GM15510 (cell line): ENCODE data around the gene TFB2M.

ENCODE experiments used
- POLR2A ChIP-seq: IDR thresholded peaks from 3 replicates; pipeline ENCODE4 v1.6.1; 2011; ENCODE audit warnings: borderline replicate concordance; ENCODE audit not compliant: insufficient read length; ENCODE audit errors: extremely low read depth

The TFB2M gene

DNA sequence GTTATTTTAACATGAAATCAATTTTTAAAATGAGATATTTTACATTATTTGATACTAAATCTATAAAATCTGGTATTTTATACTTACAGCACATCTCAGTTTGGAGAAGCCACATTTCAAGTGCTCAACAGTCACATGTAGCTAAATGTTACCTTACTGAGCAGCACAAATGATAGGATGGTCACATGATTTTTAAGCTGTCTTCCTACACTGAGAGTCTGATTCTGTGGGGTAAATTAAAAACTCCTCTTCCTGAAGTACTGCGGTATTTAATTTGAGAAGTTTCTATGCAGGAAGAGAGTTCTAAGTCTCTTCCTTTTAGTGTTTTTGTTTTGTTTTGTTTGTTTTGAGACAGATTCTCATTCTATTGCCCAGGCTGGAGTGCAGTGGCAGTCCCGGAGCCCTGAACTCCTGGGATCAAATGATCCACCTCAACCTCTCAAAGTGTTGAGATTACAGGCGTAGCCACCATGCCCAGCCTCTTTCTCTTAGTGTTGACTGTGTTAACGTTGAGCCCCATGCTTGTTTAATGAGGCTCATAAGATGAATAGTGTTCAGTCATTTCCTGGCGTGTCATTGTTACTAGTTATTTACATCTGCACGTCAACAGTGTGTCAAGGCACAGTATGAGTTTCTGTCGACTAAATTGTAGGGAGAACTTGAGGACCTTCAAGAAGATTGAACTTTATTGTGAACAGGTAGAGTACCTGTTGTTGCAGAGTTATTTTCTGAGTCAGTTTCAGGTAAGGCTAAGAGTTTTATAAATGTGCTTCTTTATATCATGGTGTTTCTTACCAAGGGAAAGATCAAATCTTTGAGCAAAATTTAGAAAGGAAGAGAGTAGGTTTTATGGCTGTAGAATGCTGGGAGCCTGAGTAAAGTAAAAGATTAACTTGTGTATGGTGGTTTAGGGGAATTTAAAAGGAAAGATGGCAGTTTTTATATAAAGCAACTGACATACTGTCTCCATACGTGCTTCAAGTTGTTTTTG, 3.5 kb upstream of the TFB2M start:
- no peak for TF ChIP-seq POLR2A

DNA sequence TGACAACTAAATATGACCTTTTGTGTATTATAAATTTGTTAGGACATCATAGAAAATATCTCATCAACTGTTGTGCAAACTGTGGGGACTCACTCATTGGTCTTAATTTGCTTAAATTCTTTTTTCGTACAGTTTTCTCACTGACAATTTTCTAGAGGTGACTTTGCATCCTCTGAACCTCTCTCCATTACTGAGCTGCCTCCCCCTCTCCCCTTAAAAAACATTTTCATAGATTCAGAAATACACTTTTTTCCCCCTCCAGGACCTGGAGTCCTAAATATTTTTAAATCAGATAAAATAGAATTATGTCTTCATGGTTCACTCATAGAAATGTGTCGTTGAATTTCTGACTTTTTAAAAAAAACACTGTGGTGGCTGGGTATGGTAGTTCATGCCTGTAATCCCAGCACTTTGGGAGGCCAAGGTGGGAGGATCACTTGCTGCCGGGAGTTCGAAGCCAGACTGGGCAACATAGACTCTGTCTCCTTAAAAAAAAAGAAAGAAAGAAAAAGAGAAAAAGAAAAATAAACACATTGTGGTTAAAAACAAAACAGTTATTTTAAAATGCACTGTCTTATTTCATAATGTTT, 1.7 kb upstream of the TFB2M start:
- TF ChIP-seq POLR2A = no peak

DNA sequence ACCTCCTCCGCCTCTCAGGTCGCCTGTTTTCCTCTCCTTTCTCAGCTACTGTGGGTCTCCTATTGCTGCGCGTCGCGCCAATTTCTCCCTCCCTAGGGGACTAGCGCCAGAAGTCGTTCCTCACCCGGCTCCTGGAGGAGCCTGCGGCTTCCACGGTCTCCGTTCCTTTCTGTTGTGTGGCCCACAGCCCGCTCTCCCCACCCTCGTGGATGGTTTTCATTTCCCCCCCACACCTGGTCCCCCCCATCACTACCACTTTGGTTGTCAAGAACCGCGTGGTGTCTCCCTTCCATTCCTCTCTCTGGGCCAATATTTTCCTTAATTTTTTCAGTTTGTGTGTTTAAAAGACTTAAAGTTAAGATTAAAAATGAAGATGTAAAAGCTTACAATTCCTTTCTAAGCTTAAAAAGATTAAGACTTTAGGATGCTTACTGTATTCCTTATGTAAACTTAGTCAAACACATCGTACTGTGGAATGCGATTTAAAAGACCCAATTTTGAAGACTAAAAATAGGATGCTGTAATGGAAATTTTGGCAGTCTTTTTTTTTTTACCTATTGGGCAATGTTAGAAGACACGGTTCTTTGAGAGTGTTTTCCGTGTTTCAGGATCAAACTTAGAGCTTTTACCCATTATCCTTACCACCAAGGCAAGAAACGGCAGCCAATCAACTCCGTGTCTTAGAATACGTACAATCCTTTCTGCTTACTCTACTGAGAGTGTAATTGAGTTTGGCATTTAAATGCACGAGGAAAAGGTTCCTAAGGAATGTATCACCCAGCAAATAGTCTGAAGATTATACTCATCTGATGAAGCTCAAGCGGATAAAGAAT, 968 bp upstream of the TFB2M start:
- no peak for TF ChIP-seq POLR2A

DNA sequence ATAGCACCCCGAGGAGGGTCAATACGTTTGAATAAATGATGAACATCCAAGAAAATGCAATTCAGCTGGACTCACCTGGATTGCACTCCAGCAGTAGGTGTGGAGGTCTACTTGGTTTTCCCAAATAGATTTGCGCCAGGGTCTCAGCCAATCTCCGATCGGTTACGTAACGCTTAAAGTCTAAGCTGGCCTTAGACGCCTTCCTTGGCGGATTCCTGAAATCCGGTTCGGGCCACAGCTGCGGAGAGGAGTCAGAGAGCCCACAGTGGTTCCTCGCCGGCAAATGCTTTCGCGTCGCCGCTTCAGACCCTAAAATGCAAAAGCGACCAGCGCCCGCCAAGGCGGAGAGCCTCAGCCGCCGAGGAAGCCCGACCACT, 322 bp downstream of the TFB2M start:
- TF ChIP-seq POLR2A = no peak

DNA sequence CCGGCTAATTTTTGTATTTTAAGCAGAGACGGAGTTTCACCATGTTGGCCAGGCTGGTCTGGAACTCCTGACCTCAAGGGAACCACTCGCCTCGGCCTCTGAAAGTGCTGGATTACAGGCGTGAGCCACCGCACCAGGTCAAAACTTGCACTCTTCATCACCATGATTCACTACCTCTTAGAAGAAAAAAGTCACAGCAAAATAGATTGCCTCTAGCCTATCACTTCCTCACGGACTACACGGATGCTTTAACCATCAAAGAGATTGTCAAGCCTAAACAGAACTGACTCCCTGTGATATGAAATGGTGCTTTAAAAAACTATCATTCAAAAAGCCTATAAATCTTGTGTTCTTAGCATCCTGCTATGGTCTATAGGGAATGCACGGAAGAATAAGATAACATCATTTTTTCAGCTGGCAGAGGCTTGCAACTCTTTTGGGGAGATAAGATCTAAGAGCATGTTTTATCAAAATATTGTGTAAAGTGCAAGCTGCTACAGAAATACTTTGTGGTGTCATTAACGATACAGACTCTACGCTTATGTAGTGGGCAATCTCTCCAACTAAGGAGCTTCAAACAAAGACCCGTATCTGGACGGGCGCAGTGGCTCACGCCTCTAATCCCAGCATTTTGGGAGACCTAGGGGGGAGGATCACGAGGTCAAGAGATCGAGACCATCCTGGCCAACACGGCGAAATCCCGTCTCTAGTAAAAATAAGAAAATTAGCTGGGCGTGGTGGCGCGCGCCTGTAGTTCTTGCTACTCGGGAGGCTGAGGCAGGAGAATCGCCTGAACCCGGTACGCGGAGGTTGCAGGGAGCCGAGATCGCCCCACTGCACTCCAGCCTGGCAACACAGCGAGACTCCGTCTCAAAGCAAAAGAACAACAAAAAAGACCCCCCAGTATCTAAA, 966 bp downstream of the TFB2M start:
- TF ChIP-seq POLR2A = no peak

DNA sequence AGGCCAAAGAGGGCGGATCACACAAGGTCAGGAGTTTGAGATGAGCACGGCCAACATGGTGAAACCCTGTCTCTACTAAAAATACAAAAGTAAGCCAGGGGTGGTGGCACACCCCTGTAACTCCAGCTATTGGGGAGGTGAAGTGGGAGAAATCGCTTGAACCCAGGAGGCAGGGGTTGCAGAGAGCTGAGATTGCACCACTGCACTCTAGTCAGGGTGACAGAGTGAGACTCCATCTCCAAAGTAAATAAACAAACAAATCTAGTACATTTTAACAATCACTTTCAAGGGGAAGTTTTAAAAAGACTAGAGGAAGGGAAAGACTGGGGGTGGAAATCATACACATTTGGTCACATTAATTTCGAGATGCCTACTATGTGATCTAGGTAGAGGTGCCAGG, 6.8 kb downstream of the TFB2M start:
- no peak for TF ChIP-seq POLR2A

DNA sequence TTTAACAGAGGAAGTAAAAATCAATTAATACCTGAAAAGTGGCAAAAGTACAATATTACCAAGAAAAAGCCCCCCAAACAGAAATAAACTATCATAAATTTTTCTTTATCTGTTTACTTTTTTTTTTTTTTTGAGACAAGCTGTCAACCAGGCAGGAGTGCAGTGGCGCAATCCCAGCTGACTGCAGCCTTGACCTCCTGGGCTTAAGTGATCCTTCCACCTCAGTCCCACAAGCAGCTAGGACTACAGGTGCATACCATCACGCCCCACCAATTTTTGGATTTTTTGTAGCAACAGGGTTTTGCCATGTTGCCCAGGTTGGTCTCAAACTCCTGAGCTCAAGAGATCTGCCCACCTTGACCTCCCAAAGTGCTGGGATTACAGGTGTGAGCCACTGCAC, 8.0 kb downstream of the TFB2M start:
- TF ChIP-seq POLR2A = no peak

DNA sequence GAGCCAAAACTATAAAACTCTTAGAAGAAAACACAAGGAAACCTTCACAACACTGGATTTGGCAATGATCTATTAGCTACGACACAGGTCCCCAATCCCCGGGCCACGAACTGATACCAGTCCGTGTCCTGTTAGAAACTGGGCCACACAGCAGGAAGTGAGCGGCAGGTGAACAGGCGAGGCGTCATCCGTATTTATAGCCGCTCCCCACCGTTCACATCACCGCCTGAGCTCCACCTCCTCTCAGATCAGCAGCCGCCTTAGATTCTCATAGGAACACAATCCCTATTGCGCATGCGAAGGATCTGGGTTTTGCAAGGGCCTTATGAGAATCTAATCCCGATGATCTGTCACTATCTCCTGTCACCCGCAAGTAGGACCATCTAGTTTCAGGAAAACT, 11.9 kb downstream of the TFB2M start:
- TF ChIP-seq POLR2A = no peak

DNA sequence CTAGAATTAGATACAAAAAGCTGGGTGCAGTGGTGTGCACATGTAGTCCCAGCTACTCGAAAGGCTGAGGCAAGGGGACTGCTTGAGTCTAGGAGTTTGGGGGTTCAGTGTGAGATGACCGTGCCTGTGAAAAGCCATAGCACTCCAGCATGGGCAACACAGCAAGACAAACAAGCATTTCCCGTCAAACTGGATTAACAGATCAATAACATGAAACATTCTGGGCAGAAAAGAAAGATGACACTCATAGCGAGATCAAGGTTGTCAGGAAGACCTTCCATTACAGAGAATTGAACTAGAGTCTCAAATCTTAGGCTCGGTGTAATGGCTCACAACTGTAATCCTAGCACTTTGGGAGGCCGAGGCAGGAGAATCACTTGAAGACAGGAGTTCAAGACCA, 14.0 kb downstream of the TFB2M start:
- TF ChIP-seq POLR2A = no peak

DNA sequence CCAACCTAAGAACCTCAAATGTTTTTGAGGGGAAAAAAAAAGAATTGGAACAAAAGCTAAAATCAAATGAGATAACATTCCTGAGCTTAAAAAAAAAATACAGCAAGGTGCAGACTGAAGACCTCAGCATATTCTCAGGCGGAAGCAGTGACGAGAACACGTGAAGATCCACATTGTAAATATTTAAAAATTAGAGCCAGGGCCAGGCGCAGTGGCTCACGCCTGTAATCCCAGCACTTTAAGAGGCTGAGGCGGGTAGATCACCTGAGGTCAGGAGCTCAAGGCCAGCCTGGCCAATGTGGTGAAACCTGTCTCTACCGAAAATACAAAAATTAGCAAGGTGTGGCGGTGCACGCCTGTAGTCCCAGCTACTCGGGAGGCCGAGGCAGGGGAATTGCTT, 15.7 kb downstream of the TFB2M start:
- TF ChIP-seq POLR2A = no peak

DNA sequence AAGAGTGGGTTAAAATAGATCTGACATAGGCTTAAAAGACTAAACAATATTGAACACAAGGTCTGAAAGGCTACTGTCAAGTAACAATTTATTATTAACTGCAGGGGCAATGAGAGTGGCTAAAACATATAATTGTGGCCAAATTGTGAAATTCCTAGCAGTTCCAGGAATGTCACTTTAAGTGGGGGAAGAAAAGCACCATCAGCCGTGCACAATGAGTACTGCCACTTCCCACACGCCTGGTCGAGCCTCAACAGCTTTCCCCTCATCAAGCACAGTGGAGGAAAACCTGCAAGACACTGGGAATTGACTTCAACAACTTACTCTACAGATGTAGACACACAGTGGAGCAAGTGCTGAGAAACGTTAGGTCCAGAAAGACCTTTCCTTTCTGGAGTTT, 16.4 kb downstream of the TFB2M start:
- TF ChIP-seq POLR2A = no peak

DNA sequence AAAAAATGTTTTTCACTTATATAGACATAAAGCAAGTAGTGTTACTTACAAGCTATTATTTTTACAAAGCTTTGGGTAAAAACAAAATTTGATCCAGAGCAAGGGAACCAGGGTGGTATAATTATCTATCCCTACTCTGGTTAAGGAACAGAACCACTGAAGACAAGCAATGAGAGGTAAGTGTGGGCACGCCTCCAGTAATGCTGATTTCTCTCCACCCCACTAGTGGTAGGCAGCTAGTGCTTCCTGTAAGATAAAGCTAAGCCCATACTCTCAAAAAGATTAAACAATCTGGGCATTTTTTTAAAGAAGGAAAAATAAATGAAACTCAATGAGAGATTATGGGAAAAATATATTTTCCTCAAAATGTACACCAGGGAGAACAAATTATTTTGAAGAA, 22.1 kb downstream of the TFB2M start:
- no peak for TF ChIP-seq POLR2A

DNA sequence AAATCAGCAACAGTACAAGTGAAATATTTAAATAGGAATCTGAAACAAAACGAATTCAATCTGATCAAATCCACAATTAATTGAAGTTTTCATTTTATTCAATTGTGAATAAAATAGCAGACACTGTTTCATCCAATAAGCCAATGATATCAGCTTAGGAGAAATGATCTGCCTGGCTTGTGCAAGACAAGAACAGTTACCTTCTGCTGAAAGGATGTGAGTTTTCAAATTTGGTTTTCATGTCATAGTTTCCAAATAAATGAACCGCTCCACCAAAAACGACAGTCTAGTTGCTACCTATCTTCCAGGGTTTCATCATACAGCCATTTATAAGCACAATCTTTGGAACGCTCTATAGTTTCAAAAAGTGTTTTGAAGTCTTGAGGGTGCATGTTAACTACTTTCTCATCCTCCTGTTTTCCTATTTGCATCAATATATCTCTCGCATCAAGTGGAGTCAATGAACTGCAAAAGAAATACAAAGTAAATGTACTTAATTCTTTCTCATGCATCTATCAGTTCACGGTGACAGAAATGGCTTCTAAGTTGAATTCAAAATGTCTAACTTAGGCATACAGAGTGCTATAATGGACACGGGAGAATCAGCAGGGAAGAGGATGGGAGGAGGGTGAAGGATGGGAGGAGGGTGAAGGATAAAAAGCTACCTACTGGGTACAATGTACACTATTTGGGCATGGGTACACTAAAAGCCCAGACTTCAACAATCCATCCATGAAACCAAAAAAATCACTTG, 25.1 kb downstream of the TFB2M start:
- TF ChIP-seq POLR2A = no peak

DNA sequence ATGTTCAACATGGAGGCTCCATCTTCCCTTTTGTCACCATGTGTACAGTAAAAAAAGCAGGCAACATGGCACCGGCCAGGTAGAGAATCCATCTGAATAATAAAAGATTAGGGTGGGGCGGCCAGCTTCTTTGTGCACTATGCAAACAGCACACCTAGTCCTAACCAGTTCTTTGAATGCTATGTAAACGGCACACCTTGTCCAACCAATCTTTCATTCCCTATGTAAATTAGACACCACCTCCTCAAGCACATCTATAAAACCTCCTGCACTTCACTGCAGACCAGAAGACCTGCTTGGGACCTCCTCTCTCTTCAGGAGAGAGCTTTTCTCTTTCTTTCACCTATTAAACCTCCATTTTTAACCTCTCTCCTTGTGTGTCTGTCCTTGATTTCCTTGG, 28.2 kb downstream of the TFB2M start:
- no peak for TF ChIP-seq POLR2A

DNA sequence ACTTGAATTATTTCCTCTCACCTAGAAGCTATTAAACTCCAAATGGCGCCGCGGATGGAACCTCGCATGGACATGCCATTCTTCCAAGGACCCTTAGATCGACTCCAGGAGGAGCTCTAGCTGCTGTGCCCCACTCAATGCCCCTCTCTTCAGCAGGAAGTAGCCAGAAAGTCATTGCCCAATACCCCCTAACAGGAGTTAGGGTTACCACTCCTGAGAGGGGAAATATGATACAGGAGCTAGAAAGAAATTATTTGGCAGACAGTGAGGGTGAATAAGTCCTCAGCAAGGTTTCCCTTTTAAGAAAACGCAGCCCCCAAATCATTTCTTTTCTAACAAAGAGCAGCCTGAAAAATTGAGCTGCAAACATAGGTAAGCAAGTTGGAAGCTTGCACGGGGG, 28.6 kb downstream of the TFB2M start:
- TF ChIP-seq POLR2A = no peak

DNA sequence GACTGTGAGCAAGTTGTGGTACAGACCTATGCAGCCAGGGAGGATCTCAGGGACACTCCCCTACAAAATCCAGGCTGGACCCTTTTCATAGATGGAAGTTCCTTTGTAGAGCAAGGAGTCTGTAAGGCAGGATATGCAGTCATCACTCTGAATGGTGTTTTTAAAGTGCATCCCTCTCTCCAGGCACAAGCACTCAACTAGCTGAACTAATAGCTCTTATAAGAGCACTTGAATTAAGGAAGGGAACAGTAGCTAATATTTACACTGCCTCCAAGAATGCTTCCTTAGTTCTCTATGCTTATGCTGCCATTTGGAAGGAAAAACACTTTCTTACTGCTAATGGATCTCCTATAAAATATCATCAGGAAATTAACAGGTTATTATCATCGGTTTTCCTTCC, 31.9 kb downstream of the TFB2M start:
- no peak for TF ChIP-seq POLR2A
